ENCODE results near the gene GAS2L2. TPM values are rescaled to one million over a fixed set of nuclear protein-coding genes. Genes with fewer than 3 reads are reported as not detected.
A peak's percentile ranks its signal among the peaks of the same experiment; 100 is the strongest.

Gene GAS2L2
- total and polyA plus RNA-seq, 4 donors: not detected

GRCh38 chr17:35763767-35764122 lies 10.7 kb upstream of the GAS2L2 start:
- WGBS: 36% methylated on average over 17 of the region's 17 CpGs
- Histone ChIP-seq H3K4me3 (ENCODE audit: low read depth in 1 of 3, low read length in 3 of 3) (peak overlapping the region in 1 of 3 donors; percentile 53), H3K4me1 (ENCODE audit: control insufficient read depth in 4 of 4, insufficient read depth in 4 of 4, low read length in 3 of 4) (peaks cover 2 to 12% (median 6%) of the 10 kb centered on the region in 4 donors), H3K9ac (ENCODE audit: low read depth in 1 of 2, low read length in 2 of 2) (no peak overlapping the region), H3K36me3 (ENCODE audit: control insufficient read depth in 4 of 4, insufficient read depth in 3 of 4, low read depth in 1 of 4, low read length in 3 of 4) (no peaks in the 10 kb centered on the region), H3K27ac (ENCODE audit: low read depth in 1 of 2, low read length in 2 of 2) (no peak overlapping the region), H3K27me3 (ENCODE audit: control insufficient read depth in 4 of 4, insufficient read depth in 4 of 4, low read length in 3 of 4) (no peaks in the 10 kb centered on the region), H3K9me3 (ENCODE audit: control insufficient read depth in 4 of 4, low read length in 3 of 4) (no peaks in the 10 kb centered on the region)
- TF ChIP-seq HNF4G (IDR thresholded peaks at IDR 0.05): no peak
- no peak for TF ChIP-seq EGR1 (IDR thresholded peaks at IDR 0.05; ENCODE audit: low read depth in 2 of 2)
- no peak for TF ChIP-seq YY1 (IDR thresholded peaks at IDR 0.05)
- TF ChIP-seq, protein P1, sequence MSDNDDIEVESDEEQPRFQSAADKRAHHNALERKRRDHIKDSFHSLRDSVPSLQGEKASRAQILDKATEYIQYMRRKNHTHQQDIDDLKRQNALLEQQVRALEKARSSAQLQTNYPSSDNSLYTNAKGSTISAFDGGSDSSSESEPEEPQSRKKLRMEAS (IDR thresholded peaks at IDR 0.05): no peak
- TF ChIP-seq RAD21 (IDR thresholded peaks at IDR 0.05): no peak
- TF ChIP-seq HNF4A (conservative IDR thresholded peaks at IDR 0.05): no peak
- TF ChIP-seq NR2F2 (IDR thresholded peaks at IDR 0.05): no peak
- TF ChIP-seq, protein P2, sequence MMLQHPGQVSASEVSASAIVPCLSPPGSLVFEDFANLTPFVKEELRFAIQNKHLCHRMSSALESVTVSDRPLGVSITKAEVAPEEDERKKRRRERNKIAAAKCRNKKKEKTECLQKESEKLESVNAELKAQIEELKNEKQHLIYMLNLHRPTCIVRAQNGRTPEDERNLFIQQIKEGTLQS (IDR thresholded peaks at IDR 0.05): no peak
- no peak for TF ChIP-seq FOXA2 (IDR thresholded peaks at IDR 0.05)
- TF ChIP-seq RXRA (IDR thresholded peaks at IDR 0.05): no peak
- no peak for TF ChIP-seq ZBTB33 (IDR thresholded peaks at IDR 0.05)
- no peak for TF ChIP-seq JUND (IDR thresholded peaks at IDR 0.05)
- TF ChIP-seq GABPA (IDR thresholded peaks at IDR 0.05 in 1 of 2, conservative IDR thresholded peaks at IDR 0.05 in 1 of 2): no peak
- TF ChIP-seq SP1 (IDR thresholded peaks at IDR 0.05): no peak
- TF ChIP-seq, protein P3, sequence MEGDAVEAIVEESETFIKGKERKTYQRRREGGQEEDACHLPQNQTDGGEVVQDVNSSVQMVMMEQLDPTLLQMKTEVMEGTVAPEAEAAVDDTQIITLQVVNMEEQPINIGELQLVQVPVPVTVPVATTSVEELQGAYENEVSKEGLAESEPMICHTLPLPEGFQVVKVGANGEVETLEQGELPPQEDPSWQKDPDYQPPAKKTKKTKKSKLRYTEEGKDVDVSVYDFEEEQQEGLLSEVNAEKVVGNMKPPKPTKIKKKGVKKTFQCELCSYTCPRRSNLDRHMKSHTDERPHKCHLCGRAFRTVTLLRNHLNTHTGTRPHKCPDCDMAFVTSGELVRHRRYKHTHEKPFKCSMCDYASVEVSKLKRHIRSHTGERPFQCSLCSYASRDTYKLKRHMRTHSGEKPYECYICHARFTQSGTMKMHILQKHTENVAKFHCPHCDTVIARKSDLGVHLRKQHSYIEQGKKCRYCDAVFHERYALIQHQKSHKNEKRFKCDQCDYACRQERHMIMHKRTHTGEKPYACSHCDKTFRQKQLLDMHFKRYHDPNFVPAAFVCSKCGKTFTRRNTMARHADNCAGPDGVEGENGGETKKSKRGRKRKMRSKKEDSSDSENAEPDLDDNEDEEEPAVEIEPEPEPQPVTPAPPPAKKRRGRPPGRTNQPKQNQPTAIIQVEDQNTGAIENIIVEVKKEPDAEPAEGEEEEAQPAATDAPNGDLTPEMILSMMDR (IDR thresholded peaks at IDR 0.05; ENCODE audit: low read depth, low read length, missing input control): no peak
- no peak for TF ChIP-seq REST (IDR thresholded peaks at IDR 0.05)
- no peak for TF ChIP-seq FOXA1 (IDR thresholded peaks at IDR 0.05)
- no peak for DNase-seq (ENCODE audit: low spot score)

DNA sequence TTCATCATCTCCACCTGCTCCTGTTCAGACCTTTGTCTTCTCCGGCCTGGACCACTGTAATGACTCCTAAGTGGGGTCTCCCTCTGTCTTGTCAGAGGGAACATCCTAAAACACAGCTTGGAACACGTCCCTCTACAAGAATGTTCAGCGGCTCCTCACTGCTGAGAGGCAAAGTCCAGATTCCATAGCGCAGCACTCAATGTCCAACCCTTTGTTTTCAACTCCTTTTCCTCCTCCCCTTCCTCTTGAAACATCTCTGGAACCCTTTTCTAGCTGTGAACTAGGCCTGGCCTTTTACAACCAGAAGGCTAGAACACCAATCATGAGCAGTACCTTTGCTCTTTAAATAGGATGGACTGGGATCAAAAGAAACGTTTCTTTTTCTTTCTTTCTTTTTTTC lies 8.6 kb upstream of the GAS2L2 start:
- no peak overlapping the region for H3K9ac ChIP-seq (ENCODE audit: low read depth in 1 of 2, low read length in 2 of 2)
- H3K36me3 ChIP-seq (ENCODE audit: control insufficient read depth in 4 of 4, insufficient read depth in 3 of 4, low read depth in 1 of 4, low read length in 3 of 4): no peaks in the 10 kb centered on the region
- peaks cover 2 to 12% (median 6%) of the 10 kb centered on the region in 4 donors for H3K4me1 ChIP-seq (ENCODE audit: control insufficient read depth in 4 of 4, insufficient read depth in 4 of 4, low read length in 3 of 4)
- no peak for TF ChIP-seq HNF4A (conservative IDR thresholded peaks at IDR 0.05)
- TF ChIP-seq SP1 (IDR thresholded peaks at IDR 0.05): no peak
- no peak for TF ChIP-seq JUND (IDR thresholded peaks at IDR 0.05)
- no peak for TF ChIP-seq RXRA (IDR thresholded peaks at IDR 0.05)
- no peak for TF ChIP-seq EGR1 (IDR thresholded peaks at IDR 0.05; ENCODE audit: low read depth in 2 of 2)
- no peak for TF ChIP-seq RAD21 (IDR thresholded peaks at IDR 0.05)
- TF ChIP-seq, protein P2 (IDR thresholded peaks at IDR 0.05): no peak
- TF ChIP-seq REST (IDR thresholded peaks at IDR 0.05): no peak
- no peak for TF ChIP-seq ZBTB33 (IDR thresholded peaks at IDR 0.05)
- TF ChIP-seq NR2F2 (IDR thresholded peaks at IDR 0.05): no peak
- H3K4me3 ChIP-seq (ENCODE audit: low read depth in 1 of 3, low read length in 3 of 3): no peak overlapping the region
- no peak for DNase-seq (ENCODE audit: low spot score)
- WGBS: 82% methylated on average over 5 of the region's 5 CpGs
- H3K27me3 ChIP-seq (ENCODE audit: control insufficient read depth in 4 of 4, insufficient read depth in 4 of 4, low read length in 3 of 4): no peaks in the 10 kb centered on the region
- no peaks in the 10 kb centered on the region for H3K9me3 ChIP-seq (ENCODE audit: control insufficient read depth in 4 of 4, low read length in 3 of 4)
- H3K27ac ChIP-seq (ENCODE audit: low read depth in 1 of 2, low read length in 2 of 2): no peak overlapping the region
